Stimulated activated CD4-positive, alpha-beta T cell treated with anti-CD3 and anti-CD28 coated beads, Interleukin-4, amount 100 ng/mL, for 24 hours (primary cell): ENCODE measurements around the gene ENDOG.
"Not testable (repeated sequence)": the region's sequence is repeated elsewhere in the genome, so short reads cannot be mapped to it uniquely, and the experiment has no call there.

Experiments
- DNase-seq: peaks from one replicate; pipeline ENCODE4 v3.0.0-alpha.2; 2020

ENDOG gene

DNA sequence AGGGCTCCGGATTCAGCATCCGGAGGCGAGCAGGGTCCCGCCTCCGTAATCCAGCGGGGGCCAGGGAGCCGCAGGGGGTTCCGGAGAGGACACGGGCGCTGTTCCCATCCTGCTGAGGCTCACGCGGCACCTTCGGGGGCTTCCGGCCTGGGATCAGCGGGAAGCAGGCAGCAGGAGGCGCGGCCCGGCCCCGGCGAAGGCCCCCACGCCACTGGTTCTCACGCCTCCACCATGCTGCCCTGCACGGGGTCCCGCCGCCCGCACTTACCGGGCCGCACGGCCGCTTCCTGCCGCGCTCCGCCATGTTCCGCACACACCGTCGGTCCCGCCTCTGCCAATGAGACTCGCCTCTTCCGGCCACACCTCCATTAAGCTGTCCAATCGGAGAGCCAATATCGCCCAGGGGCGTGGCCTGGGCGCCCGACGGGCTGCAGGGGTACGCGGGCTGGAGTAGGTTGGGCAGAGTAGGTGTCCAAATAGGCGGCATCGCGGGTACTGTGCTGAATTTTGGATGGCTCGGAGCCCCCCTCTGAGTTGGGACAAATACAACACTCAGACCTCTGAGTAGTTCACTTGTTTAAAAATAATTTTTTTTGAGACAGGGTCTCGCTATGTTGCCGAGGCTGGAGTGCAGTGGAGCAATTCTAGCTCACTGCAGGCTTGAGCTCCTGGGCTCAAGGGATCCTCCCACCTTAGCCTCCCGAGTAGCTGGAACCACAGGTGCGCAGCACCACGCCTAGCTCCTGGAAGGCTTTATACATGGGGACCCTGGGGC is 11.4 kb downstream of the ENDOG start, which contains the start of gene SPOUT1:
SPOUT1 (minus strand) TSS at position 318 of the 775 bp plus-strand sequence; CDS start at position 304, 14 bp downstream.
- DNase-seq: peak; percentile 95

DNA sequence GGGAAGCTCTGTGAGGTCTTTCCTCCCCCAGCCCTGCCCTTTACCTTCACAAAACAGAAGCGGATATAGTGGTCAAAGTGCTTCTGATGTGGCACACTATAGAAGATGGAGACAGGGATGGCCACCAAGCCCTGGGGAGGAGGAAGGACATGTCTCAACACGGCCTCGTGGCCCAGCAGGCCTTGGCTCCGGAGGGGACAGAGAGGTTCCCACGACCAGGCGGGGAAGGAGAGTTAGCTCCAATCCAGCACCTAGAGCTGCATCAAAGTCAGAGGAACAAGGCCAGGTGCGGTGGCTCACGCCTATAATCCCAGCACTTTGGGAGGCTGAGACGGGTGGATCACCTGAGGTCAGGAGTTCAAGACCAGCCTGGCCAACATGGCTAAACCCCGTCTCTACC is 15.4 kb downstream of the ENDOG start:
- DNase-seq: no peak

DNA sequence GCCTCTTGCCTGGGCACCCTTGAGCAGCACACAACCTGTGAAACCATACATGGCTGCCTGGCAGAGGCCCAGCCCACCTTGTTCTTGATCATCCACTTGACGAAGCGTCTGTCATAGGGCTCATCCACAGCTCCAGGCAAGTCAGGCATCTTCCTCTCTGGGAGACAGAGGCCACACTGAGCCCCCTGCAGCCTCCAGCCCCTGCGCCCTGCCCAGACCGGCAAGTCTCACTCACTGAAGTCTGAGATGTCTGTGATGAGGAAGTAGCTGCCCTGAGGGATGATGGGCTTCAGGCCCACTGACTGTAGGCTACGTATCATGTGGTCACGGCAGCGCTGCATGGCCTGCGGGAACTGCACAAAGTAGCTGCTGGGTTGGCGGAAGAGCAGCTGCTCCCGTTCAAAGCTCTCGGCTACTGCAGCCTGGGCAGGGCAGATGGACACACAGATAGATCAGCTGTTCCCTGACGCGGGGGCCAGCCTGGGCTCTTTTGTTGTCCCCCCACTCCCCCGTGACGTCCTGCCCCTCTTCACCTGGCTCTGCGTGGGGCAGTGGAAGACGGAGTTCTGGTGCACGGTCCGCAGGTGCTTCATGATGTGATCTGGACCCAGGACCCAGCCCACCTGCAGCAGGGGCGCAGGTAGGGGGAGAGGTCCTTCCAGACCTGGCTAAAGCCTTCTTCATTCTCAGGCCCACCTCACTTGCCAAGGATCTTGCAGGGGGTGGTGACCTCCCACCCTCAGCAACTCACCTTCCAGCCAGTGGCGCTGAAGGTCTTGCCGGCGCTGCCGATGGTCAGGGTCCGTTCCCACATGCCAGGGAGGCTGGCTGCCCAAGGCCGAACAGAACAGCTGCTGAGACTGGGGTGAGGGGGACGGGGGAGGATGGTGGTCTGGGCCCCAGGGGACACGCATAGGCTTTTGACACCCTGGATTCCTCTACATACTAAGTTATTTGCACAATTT is 17.2 kb downstream of the ENDOG start:
- no peak for DNase-seq

DNA sequence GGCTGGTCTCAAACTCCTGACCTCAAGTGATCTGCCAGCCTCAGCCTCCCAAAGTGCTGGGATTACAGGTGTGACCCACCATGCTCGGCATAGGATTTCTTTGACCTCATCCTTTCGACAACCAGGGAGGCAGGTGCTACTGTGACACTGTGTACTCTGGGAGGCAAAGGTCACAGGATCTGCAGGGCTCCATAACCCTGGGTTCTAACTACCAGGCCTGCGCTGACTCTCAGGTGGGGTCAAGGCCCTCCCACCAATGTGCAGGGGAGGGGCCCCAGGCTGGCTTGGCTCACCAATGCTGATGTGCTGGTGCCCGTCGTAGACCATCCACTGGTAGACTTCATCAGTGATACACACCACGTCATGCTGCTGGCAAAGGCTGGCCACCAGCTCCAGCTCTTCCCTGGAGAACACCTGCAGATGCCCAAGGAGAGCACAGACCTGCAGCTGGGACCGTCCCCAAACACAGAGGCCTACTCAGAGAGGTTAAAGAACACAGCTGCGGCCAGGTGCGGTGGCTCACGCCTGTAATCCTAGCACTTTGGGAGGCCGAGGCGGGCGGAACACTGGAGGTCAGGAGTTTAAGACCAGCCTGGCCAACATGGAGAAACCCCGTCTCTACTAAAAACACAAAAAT is 18.3 kb downstream of the ENDOG start:
- no peak for DNase-seq

DNA sequence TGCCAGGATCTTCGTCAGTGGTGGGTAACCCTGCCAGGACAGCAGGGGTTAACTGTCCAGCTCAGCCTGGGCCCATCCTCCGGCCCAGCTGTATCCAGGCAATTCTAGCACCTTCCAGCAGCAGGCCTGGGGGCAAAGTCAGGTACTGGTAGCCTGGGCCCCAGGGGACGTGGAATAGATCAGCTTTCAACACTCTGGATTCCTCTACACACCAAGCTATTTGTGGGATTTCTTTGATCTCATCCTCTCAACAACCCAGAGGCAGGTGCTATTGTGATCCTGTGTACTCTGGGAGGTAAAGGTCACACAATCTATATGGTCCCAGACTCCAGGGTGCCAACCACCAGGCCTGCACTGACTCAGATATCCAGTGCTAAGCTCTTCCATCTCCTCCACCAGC is 20.0 kb downstream of the ENDOG start:
- no peak for DNase-seq

DNA sequence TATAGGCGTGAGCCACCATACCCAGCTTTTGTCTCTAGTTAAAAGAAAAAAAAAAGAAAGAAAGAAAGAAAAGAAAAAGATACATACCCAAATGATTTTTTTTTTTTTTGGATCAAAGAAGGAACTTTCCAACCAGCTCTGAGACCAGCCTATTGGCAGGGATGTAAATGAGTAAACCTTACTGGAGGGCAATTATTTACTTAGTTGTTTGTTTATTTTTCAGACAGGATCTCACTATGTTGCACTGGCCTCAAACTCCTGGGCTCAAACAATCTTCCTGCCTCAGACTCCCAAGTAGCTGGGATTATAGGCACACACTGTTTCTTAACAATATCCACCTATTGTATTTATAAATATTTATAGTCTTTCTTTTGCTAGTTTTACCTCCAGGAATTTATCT is 22.2 kb downstream of the ENDOG start:
- DNase-seq: no peak

DNA sequence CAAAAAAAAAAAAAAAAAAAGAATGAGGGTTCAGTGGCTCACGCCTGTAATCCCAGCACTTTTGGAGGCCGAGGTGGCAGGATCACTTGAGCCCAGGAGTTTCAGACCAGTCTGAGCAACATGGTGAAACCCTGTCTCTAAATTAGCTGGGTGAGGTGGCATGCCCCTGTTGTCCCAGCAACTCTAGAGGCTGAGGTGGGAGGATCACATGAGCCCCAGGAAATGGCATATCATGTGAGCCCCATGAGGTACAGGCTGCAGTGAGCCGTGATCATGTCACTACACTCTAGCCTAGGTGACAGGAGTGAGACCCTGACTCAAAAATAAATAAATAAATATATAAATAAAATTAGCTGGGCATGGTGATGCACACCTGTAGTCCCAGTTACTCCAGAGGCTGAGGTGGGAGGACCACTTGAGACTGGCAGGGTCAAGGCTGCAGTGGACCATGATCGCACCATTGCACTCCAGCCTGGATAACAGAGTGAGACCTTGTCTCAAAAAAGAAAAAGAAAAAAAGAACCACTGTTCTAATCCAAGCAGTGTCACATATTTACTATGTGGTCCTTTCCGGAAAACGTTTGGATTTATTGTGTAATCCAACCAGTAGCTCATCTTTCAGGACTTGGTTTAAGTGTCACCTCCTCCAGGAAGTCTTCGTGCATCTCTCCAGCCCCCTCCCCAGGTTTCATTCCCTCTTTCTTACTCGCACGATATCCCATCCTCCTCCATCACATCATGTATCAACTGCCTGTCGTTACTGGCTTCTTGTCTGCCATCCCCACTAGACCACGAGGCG is 23.6 kb downstream of the ENDOG start:
- no peak for DNase-seq

DNA sequence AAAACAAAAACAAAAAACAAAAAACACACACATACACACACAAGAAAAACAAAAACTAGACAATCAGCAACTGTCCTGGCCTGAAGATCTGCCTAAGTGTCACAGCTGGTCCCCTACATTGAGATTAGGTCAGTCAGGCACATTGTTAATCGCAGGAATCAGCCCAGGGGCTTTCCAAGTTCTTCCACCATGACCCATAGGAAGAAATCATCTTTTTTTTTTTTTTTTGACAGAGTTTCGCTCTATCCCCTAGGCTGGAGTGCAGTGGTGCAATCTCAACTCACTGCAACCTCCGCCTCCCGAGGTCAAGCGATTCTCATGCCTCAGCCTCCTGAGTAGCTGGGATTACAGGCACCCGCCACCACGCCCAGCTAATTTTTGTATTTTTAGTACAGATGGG is 24.9 kb downstream of the ENDOG start:
- DNase-seq: not testable (repeated sequence)

DNA sequence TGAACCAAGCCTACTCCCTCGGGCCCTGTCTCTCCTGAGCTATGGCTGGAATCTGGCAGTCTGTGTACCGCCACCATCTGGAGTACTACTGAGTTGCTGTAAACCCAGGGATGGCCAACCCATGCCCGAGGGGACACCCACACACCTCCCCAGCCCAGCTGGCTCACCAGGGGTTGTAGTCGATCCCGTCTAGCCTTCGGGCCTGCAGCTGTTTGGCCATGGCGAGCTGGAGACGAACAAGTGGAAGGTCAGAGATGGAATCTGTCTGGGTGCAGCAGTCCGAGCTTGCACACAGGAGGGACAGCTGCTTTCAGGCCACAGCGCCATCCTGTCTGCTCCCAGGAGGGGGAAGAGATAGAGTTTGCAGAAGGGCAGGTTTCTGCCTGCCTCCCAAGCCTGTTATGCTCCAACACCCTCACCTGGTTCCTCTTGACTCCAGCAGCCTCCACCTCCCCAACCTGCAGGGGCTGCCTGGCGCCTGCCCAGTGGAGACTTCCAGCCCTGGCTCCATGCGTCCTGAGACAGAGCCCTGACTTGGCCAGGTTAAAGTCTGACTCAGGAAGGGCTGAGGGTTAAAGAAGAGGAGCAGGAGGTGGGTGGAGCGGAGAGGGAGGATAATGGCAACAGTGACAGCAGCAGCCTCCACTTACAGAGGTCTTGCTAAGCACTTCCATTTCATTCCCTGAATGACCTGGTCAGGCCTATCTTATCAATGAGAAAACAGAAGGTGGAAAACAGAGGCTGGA is 27.1 kb downstream of the ENDOG start:
- DNase-seq: no peak

DNA sequence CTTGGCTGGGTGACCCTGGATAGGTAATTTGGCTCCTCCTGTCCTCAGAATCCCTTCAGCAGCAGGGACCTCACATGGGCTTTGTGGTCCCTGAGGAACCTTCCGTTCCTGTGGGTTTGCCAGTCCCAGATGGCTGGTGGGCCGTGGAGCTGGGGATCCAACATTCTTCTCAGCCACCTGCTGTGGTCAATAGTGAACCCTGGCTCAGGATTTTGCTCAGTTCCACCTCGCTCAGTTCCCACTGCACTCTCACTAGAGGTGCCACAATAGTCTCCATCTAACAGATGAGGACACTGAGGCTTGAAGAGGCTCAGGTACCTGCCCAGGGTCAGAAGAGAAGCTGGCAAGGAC is 28.4 kb downstream of the ENDOG start:
- DNase-seq: no peak

DNA sequence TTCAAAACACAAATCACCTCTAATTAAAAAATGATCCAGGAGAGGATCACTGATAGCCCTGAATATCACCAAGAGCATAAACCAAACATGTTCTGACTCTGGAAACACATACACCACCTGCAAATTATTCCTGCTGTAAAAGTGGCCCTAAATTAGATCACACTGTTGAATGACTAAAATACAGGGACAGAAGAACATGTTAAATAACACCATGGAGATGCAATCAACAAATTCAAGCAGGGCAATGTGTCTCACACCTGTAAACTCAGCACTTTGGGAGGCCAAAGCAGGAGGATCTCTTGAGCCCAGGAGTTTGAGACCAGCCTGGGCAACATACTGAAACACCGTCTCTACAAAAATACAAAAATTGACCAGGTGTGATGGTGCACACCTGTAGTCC is 29.5 kb downstream of the ENDOG start:
- no peak for DNase-seq

DNA sequence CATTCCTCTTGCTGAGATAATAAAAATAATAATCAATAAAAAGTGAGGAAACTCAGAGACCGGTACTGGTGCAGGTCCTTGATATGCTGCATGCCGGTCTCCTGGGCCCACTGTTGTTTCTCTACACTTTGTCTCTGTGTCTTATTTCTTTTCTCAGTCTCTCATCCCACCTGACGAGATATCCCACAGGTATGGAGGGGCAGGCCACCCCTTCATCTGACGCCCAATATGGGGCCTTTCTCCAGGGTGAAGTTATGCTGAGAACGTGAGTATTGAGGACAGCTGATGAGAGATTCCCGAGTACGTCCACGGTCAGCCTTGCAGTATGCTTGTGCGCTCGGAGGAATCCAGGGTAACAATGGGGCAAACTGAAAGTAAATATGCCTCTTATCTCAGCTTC is 32.7 kb downstream of the ENDOG start:
- not testable (repeated sequence) for DNase-seq

DNA sequence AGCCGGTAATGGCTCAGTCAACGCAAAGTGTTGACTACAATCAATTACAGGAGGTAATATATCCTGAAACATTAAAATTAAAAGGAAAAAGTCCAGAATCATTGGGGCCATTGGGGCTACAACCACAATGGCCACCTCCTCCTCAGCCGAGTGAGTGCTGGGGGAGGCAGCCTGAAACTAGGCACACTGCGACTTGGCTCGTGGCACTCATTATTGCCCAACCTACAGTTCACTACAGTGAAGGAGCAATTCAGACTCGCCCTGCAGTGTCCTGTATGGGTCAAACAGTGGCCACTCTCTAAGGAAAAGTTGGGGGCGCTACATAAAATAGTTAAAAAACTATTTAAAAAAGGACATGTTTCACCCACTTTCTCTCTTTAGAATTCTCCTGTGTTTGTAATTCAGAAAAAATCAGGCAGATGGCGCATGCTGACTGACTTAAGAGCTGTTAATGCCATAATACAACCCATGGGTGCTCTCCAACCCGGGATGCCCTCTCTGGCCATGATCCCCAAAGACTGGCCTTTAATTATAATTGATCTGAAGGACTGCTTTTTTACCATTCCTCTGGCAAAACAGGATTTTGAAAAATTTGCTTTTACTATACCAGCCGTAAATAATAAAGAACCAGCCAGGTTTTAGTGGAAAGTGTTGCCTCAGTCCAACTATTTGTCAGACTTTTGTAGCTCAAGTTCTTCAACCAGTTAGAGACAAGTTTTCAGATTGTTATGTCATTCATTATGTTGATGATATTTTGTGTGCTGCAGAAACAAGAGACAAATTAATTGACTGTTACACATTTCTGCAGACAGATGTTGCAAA is 33.7 kb downstream of the ENDOG start:
- not testable (repeated sequence) for DNase-seq

DNA sequence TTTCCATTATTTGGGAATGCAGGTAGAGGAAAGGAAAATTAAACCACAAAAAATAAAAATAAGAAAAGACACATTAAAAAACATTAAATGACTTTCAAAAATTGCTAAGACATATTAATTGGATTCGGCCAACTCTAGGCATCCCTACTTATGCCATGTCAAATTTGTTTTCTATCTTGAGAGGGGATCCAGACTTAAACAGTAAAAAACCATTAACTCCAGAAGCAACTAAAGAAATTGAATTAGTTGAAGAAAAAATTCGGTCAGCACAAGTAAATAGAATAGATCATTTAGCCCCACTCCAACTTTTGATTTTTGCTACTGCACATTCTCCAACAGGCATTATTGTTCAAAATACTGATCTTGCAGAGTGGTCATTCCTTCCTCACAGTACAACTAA is 34.3 kb downstream of the ENDOG start:
- DNase-seq: not testable (repeated sequence)

DNA sequence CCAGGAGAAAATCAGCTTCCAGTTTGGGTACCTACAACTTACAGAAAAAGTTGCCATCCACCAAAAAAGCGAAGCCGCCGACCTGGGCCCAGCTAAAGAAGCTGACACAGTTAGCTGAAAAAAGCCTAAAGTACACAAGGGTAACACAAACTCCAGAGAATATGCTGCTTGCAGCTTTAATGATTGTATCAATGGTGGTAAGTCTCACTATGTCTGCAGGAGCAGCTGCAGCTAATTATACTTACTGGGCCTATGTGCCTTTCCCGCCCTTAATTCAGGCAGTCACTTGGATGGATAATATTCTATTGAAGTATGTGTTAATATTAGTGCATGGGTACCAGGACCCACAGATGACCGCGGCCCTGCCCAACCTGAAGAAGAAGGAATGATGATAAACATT is 36.2 kb downstream of the ENDOG start:
- not testable (repeated sequence) for DNase-seq

DNA sequence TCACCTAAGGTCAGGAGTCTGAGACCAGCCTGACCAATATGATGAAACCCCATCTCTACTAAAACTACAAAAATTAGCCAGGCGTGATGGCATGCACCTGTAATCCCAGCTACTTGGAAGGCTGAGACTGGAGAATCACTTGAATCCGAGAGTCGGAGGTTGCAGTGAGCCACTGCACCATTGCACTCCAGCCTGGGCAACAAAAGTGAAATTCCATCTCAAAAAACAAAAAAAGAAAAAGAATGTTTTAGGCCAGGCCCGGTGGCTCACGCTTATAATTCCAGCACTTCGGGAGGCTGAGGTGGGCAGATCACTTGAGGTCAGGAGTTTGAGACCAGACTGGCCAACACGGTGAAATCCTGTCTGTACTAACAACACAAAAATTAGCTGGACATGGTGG is 40.2 kb downstream of the ENDOG start:
- not testable (repeated sequence) for DNase-seq

DNA sequence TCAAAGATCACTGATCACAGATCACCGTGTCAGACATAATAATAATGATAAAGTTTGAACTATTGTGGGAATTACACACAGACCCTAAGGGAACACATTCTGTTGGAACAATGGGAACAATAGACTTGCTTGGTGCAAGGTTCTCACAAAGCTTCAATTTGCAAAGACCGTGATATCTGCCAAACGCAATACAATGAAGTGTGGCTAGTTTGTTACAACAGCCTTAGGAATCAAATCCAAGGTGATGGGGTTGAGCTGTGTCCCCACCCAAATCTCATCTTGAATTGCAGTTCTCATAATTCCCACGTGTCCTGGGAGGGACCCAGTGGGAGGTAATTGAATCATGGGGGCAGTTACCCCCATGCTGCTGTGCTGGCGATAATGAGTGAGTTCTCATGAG is 42.6 kb downstream of the ENDOG start:
- DNase-seq: no peak

DNA sequence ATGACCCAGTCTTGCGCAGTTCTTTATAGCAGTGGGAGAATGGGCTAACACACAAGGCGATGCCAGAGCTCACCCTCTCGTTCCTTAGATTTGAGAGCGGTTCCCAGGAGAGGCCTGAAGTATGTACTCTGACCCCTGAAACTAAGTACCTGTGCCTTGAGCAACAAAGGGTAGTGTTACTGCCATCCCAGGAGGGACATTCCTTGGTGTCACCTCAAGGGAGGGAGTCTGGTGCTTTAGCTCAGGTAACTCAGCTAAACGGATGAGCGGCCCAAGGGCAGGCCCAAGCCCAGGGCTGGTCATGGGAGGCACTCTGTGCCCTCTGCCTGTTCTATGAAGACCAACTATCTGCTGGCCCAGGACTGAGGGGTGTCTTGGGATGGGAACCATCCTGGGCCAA is 43.2 kb downstream of the ENDOG start:
- DNase-seq: no peak

DNA sequence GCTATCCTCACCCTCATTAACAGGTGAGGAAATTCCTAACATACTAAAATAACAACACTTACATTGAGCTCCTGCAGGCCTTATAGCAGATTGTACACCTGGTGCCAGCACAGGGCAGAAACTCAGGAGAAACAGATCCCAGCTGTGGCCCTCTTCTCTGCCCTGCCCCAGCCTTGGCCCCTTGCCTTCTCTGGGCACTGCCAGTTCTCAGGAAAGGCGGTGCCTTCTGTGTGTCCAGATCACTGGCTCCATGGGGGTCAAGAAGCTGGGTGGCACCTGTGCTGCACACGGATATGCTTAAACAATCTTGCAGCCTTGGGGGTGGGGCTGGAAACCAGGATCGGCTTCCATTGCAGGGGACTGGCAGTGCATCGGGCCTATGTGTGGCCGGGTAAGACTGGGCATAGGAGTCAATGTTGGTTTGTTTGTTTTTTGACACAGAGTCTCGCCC is 44.1 kb downstream of the ENDOG start:
- no peak for DNase-seq

DNA sequence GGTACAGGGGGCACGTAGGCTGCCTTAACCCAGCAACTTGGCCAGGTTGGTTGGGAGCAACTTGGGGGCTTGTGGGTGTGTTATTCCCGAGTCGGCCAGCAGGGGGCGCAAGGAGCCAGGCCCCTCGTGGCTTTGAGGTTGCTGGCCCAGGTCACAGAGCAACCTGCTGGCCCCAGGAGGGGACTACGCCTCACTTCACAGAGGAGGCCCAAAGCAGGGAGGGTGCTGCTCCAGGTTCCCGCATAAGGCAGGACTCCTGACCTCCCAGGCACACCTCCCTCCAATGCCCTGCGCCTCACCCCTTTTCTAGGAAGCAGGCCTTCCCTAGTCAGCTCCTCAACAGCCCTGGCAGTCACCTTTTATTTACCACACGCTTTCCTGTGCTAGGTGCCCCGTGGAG is 45.3 kb downstream of the ENDOG start:
- peak; percentile 87 for DNase-seq
